NCI-H774 (cell line): Measurements from ENCODE around the gene LSM4.

ENCODE experiments used
- DNase-seq: peaks from one replicate; lab custom pipeline; 2025; lab: John Stamatoyannopoulos, UW

Gene LSM4

DNA sequence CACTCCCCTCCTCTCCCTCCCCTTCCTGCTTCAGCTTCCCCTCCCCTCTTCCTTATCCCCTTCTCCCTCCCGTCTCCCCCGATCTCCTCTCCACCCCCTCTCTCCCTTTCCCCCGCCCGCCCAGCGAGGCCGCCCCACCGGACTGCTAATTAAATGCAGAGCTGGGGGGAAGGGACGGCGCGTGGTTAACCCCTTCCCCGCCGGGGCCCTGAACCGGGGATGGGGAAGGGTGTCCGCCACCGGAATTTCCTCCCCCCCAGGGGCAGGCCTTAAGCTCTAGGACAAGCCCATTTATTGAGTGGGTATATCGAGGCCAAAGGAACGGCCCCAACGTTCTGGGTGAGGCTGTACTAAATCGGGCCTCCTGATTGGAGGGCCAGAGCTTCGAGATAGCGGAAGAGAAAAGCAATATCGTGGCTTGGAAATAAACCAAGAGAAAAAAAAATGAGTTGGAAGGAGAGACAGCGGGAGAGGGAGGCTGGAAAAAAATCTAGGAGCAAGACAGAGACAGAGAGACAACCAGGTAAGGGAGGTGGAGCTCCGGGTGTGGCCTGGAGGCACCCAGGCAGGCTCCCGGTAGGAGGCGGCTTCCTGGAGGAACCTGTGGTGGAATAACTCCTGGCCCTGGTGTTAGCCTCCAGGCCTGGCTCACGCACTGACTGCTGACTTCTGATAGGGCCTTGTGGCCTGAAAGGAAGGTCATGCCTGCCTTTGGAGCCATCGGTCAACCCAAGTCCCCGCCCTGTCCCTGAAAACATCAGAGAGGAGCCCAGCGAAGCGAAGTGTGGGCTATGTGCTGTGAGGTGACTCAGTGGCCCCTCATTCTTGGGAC, 29.9 kb downstream of the LSM4 start:
- DNase-seq = no peak

- DNase-seq = no peak
Observed at GRCh38 chr19:18292462-18292809, 30.4 kb downstream of the LSM4 start.

GRCh38 chr19:18291590-18292461, 31.1 kb downstream of the LSM4 start:
- no peak for DNase-seq

- no peak for DNase-seq
Observed at GRCh38 chr19:18291019-18291524, 31.8 kb downstream of the LSM4 start.

GRCh38 chr19:18290302-18291018, 32.4 kb downstream of the LSM4 start:
- no peak for DNase-seq

DNA sequence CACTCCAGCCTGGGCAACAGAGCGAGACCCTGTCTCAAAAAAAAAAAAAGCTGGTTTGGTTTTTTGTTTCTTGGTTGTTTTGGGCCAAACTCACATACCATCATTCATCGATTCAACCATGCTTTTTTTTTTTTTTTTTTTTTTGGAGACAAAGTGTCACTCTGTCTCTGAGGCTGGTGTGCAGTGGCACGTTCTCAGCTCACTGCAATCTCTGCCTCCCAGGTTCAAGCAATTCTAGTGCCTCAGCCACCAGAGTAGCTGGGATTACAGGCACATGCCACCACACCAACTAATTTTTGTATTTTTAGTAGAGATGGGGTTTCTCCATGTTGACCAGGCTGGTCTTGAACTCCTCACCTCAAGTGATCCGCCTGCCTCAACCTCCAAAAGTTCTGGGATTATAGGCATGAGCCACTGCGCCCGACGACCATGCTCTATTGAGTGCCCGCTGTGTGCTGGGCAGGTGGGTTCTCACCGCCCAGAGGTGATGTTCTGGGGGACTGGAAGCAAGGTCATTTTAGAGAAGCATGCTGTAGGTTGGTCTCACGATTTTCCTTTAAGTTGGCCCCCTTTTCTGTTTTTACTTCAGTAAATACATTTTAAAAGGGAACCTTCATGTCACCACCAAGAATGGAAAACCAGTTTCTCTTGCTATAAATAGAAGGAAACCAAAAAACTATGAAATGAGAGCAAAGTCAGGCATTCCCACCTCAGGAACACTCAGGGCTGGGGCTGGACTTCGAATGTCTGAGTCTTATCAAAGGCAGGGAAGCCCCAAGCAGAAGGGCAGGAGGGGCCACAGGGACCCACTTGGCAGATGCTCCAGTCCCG, 33.2 kb downstream of the LSM4 start:
- DNase-seq = no peak

GRCh38 chr19:18287836-18288772, 34.8 kb downstream of the LSM4 start:
- DNase-seq = no peak

DNA sequence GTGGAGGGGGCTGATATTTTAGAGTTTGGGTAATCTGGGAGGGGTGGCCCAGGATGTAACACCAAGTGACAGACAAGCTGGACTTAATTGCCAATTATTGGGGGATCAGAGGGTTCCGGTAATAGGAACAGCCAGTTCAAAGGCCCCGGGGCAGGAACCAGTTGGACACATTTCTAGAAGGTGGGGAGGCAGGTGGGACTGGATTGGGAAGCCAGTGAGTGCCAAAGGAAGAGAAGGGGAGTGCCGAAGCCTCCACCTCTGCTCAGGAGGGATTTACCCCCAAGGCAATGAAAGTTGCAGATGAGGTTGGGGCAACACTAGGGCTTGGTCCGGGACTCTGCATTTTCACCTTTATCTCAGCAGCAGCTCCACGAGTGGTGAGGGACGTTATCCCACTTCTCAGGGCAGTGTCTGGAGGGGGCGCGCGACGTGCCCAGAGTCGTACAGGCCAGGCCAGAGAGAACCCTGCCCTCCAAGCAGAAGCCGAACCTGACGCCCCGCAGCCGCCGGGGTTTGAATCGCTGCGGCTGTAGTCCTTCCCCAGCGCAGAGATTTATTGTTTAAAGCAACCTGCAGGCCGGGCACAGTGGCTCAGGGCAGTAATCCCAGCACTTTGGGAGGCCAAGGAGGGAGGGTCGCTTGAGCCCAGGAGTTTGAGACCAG, 35.8 kb downstream of the LSM4 start:
- no peak for DNase-seq

GRCh38 chr19:18284712-18285360, 38.0 kb downstream of the LSM4 start:
- no peak for DNase-seq

DNA sequence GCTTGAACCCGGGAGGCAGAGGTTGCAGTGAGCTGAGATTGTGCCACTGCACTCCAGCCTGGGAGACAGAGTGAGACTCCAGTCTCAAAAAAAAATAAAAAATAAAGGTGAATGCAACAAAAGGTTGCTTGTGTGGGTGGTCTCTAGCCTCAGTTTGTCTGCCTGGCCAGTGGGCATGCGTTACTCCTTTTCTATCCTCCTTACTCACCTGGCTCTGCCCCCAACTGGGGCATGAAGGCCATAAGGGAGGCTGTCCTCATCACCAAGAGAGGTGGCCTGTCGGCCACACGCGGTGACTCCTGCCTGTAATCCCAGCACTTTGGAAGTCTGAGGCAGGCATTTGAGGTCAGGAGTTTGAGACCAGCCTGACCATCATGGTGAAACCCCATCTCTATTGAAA, 39.5 kb downstream of the LSM4 start:
- DNase-seq = no peak

DNA sequence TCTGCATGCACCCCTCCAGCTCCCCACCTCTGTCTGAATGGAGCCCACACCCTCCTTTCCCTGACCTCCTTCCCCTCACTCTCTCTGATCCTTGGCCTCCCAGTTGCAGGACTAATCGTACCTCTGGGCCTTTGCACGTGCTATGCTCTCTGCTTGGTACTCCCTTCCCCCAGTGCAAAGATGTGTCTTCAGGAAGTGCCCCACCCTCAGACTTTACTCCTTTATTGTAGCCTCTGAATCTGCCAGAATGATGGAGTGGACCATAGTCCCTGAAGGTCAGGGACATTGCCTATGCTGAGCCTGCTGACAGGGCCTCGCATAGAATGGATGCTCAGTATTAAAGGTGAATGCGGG, 40.1 kb downstream of the LSM4 start:
- DNase-seq = no peak

DNA sequence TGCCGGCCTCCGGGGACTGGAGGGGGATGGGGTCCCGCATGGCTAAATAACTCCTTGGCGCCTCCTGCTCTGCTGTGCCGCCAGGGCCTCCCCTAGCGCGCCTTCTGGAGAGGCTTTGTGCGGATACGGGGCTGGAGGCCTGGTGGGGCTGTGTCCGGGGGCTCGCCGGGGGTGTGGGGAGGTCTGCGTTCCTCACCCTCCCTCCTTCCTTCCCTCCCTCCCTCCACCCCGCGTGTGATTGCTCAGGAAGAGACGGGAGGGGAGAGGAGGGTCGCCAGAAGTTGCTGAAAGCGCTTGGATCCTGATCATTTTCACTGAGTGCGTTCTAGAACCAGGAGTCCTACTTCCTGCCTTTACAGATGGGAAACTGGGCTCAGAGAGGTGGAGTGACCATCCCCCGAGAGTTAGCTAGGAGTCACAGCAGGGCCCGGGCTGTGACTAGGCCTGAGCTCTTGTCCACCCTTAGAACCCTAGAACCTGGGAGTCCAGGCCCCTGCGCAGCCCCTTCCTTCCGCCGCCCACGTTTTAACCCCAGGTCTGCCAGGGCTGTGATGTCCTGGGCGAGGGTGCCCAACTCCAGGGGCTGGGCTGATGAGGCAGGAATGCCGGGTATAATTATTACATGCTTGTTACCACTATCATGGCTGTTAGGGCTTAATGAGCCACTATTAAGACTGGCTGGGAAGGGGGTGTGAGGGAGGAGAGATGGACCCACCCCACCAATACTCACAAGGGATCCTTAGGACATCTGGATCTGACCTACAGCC, 40.7 kb downstream of the LSM4 start:
- DNase-seq = peak; percentile 24

GRCh38 chr19:18281082-18282020, 41.5 kb downstream of the LSM4 start, which contains the start of gene JUND:
Gene JUND, minus strand, starts transcription at chr19:18281622. Its CDS starts 138 bp downstream, at chr19:18281484.
- peak; percentile 96 for DNase-seq

GRCh38 chr19:18280247-18281081, 42.4 kb downstream of the LSM4 start:
- peak; percentile 78 for DNase-seq

- DNase-seq = peak; percentile 89
Observed at GRCh38 chr19:18279516-18280246, 43.2 kb downstream of the LSM4 start.

DNA sequence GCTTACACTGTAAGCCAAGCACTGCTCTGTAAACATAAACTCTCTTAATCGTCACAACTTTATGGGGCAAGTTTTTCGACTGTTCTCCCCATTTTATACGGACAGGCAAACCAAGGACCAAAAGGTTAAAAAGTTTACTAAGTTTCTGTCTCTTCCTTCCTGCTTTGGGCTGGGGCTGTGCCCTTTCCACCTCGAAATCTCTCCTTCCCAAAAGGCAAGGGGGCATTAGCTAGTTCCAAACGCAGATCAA, 43.7 kb downstream of the LSM4 start:
- no peak for DNase-seq
